ENCODE measurements around the gene LRRC56. TPM values are rescaled to one million over a fixed set of nuclear protein-coding genes. Genes with fewer than 3 reads are reported as not detected.

The LRRC56 gene
- polyA plus RNA-seq, 2 of the 4 experiments (the other 2 are of a cell fraction): 0.32 to 1.0 TPM

GRCh38 chr11:528815-529727 is 8.3 kb upstream of the LRRC56 start:
- WGBS (ENCODE audit: missing lambda C conversion rate): 81% methylated on average over 23 of the region's 29 CpGs
- Histone ChIP-seq H3K9me3 (no peaks in the 10 kb centered on the region), H3K4me3 (no peak overlapping the region), H3K27ac (no peak overlapping the region), H3K4me2 (no peak overlapping the region), H3K4me1 (peaks cover 4% of the 10 kb centered on the region)
- TF ChIP-seq MYC (IDR thresholded peaks at IDR 0.05; ENCODE audit: borderline replicate concordance, low read length): no peak
- ATAC-seq: peak in 1 of 2 experiments; percentile 7; a peak in 2 of 6 replicates
- FAIRE-seq: no peak
- ChIA-PET POLR2A (no interaction called here), CTCF (interaction anchor here (1.2 to 2.5 kb wide), 2 partner anchors 10 kb away, joined by 5 to 6 read pairs; no protein-coding TSS in a partner anchor)
- DNase-seq (ENCODE audit: low read depth in 1 of 2, low spot score in 1 of 2): no peak

GRCh38 chr11:529728-530411 is 7.5 kb upstream of the LRRC56 start:
- WGBS (ENCODE audit: missing lambda C conversion rate): 86% methylated on average over 11 of the region's 18 CpGs
- no peak overlapping the region for H3K4me3 ChIP-seq
- FAIRE-seq (no peak), DNase-seq (ENCODE audit: low read depth in 1 of 2, low spot score in 1 of 2) (no peak), ATAC-seq (no peak)
- ChIA-PET CTCF (interaction anchor here (1.2 kb wide), 1 partner anchor 11 kb away, joined by 5 read pairs; no protein-coding TSS in a partner anchor), POLR2A (no interaction called here)
- H3K4me1 ChIP-seq: peaks cover 9% of the 10 kb centered on the region
- H3K27ac ChIP-seq: no peak overlapping the region
- no peak for TF ChIP-seq TFCP2L1 (CRISPR knock-in tag; IDR thresholded peaks at IDR 0.05)
- no peak for TF ChIP-seq CHD2 (IDR thresholded peaks at IDR 0.05; ENCODE audit: low read length, partially characterized antibody)
- no peak for TF ChIP-seq EHF (CRISPR knock-in tag; IDR thresholded peaks at IDR 0.05)
- no peak for TF ChIP-seq CBX2 (IDR thresholded peaks at IDR 0.05; ENCODE audit: borderline replicate concordance, low read depth)
- TF ChIP-seq ESRRA (IDR thresholded peaks at IDR 0.05; ENCODE audit: borderline replicate concordance, low read length): no peak
- no peak for TF ChIP-seq ZSCAN20 (CRISPR knock-in tag; IDR thresholded peaks at IDR 0.05)
- TF ChIP-seq, protein P1, sequence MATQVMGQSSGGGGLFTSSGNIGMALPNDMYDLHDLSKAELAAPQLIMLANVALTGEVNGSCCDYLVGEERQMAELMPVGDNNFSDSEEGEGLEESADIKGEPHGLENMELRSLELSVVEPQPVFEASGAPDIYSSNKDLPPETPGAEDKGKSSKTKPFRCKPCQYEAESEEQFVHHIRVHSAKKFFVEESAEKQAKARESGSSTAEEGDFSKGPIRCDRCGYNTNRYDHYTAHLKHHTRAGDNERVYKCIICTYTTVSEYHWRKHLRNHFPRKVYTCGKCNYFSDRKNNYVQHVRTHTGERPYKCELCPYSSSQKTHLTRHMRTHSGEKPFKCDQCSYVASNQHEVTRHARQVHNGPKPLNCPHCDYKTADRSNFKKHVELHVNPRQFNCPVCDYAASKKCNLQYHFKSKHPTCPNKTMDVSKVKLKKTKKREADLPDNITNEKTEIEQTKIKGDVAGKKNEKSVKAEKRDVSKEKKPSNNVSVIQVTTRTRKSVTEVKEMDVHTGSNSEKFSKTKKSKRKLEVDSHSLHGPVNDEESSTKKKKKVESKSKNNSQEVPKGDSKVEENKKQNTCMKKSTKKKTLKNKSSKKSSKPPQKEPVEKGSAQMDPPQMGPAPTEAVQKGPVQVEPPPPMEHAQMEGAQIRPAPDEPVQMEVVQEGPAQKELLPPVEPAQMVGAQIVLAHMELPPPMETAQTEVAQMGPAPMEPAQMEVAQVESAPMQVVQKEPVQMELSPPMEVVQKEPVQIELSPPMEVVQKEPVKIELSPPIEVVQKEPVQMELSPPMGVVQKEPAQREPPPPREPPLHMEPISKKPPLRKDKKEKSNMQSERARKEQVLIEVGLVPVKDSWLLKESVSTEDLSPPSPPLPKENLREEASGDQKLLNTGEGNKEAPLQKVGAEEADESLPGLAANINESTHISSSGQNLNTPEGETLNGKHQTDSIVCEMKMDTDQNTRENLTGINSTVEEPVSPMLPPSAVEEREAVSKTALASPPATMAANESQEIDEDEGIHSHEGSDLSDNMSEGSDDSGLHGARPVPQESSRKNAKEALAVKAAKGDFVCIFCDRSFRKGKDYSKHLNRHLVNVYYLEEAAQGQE (IDR thresholded peaks at IDR 0.05): no peak
- TF ChIP-seq BHLHE40 (IDR thresholded peaks at IDR 0.05; ENCODE audit: low read depth, low read length): no peak
- TF ChIP-seq RAD21 (conservative IDR thresholded peaks at IDR 0.05 in 1 of 2, IDR thresholded peaks at IDR 0.05 in 1 of 2): no peak
- no peak for TF ChIP-seq SMC3 (IDR thresholded peaks at IDR 0.05)
- no peak overlapping the region for H3K4me2 ChIP-seq
- no peaks in the 10 kb centered on the region for H3K9me3 ChIP-seq

DNA sequence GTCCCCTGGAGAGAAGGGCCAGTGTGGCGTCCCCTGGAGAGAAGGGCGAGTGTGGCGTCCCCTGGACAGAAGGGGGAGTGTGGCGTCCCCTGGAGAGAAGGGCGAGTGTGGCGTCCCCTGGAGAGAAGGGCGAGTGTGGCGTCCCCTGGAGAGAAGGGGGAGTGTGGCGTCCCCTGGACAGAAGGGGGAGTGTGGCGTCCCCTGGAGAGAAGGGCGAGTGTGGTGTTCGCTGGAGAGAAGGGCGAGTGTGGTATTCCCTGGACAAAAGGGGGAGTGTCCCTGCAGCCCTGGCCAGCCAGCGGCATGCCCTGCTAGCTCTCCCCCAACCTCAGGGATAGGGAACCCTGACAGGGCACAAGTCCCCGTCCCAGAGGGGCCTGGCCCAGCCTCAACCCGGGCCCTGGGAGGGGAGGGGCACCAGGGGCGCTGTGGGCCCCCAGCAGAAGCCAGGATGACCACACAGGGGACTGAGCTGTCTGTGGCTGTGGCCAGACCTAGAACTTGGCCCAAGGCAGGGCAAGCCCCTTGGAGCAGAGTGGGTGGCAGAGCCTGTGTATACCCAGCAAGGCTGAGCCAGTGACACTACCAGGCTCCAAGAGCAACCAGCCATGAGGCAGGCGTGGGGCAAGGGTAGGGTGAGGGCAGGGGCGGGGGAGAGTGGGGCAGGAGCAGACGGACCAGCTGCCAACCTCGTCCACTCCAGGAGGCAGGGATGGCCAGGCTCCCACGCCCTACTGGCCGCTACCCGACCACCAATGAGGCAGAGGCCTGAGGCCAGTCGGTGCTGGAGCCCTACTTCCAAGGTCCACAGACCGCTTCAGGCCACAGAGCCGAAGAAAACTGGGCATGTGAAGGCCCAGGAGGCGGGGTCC is 6.1 kb upstream of the LRRC56 start:
- DNase-seq (ENCODE audit: low read depth in 1 of 2, low spot score in 1 of 2) (no peak), FAIRE-seq (no peak), ATAC-seq (no peak)
- no peaks in the 10 kb centered on the region for H3K9me3 ChIP-seq
- no peak overlapping the region for H3K4me3 ChIP-seq
- no peak overlapping the region for H3K27ac ChIP-seq
- H3K4me1 ChIP-seq: peaks cover 11% of the 10 kb centered on the region
- H3K4me2 ChIP-seq: no peak overlapping the region
- POLR2A ChIA-PET: no interaction called here
- CTCF ChIA-PET: interaction anchor here (3.2 to 5.8 kb wide), 2 partner anchors 10 to 13 kb away, joined by 13 to 40 read pairs; no protein-coding TSS in a partner anchor
- WGBS (ENCODE audit: missing lambda C conversion rate): 88% methylated on average over 23 of the region's 28 CpGs
- TF ChIP-seq HDAC2 (IDR thresholded peaks at IDR 0.05) (no peak), SREBF2 (IDR thresholded peaks at IDR 0.05) (no peak), BHLHE40 (IDR thresholded peaks at IDR 0.05; ENCODE audit: low read depth, low read length) (no peak), CBX2 (IDR thresholded peaks at IDR 0.05; ENCODE audit: borderline replicate concordance, low read depth) (no peak), TFCP2L1 (CRISPR knock-in tag; IDR thresholded peaks at IDR 0.05) (no peak), EHF (CRISPR knock-in tag; IDR thresholded peaks at IDR 0.05) (no peak), ZFP36 (IDR thresholded peaks at IDR 0.05; ENCODE audit: borderline replicate concordance, partially characterized antibody) (no peak), USF2 (IDR thresholded peaks at IDR 0.05) (no peak), GATA3 (IDR thresholded peaks at IDR 0.05; ENCODE audit: borderline replicate concordance) (no peak), EP300 (IDR thresholded peaks at IDR 0.05) (no peak)
- TF ChIP-seq, protein P2, sequence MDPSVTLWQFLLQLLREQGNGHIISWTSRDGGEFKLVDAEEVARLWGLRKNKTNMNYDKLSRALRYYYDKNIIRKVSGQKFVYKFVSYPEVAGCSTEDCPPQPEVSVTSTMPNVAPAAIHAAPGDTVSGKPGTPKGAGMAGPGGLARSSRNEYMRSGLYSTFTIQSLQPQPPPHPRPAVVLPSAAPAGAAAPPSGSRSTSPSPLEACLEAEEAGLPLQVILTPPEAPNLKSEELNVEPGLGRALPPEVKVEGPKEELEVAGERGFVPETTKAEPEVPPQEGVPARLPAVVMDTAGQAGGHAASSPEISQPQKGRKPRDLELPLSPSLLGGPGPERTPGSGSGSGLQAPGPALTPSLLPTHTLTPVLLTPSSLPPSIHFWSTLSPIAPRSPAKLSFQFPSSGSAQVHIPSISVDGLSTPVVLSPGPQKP (IDR thresholded peaks at IDR 0.05; ENCODE audit: low read depth, low read length): no peak
- TF ChIP-seq, protein P1 (IDR thresholded peaks at IDR 0.05): no peak
